Gastrocnemius medialis (tissue), 4 donors: ENCODE data around the gene EFEMP2.

Experiments
- CTCF ChIP-seq, 5 experiments: fragments of 450-650 bp in 3 of 5; fragments of 200-600 bp in 2 of 5; sonication (generic) in 2 of 5; IDR thresholded peaks in 4 of 5; conservative IDR thresholded peaks in 1 of 5; 1 replicate in 4 of 5; 2 replicates in 1 of 5; pipeline ENCODE4 v1.5.1; 2016 to 2019; ENCODE audit warnings: antibody characterized with exemption in 5 of 5, mild to moderate bottlenecking in 3 of 5, moderate library complexity in 3 of 5
- POLR2A ChIP-seq, 2 donors: fragments of 450-650 bp; IDR thresholded peaks; one replicate each; pipeline ENCODE4 v1.6.1; 2017; ENCODE audit warnings: antibody characterized with exemption in 2 of 2, mild to moderate bottlenecking in 2 of 2, moderate library complexity in 2 of 2

GRCh38 chr11:65817835-65818680, 54.5 kb downstream of the EFEMP2 start:
- TF ChIP-seq POLR2A (IDR thresholded peaks at IDR 0.05) (peak in 1 of 2 donors; percentile 49), CTCF (IDR thresholded peaks at IDR 0.05 in 4 of 5, conservative IDR thresholded peaks at IDR 0.05 in 1 of 5) (peak; percentile 95 to 100 (median 96))
